ENCODE results near the gene C22orf23.
"Not testable (repeated sequence)": the region's sequence is repeated elsewhere in the genome, so short reads cannot be mapped to it uniquely, and the experiment has no call there.

The C22orf23 gene

GRCh38 chr22:37982151-37982785 lies 28.9 kb upstream of the C22orf23 start:
- DNase-seq (ENCODE audit: low spot score) = no peak

- no peak for DNase-seq (ENCODE audit: low spot score)
Measured at GRCh38 chr22:37981282-37982011, 28.0 kb upstream of the C22orf23 start.

DNA sequence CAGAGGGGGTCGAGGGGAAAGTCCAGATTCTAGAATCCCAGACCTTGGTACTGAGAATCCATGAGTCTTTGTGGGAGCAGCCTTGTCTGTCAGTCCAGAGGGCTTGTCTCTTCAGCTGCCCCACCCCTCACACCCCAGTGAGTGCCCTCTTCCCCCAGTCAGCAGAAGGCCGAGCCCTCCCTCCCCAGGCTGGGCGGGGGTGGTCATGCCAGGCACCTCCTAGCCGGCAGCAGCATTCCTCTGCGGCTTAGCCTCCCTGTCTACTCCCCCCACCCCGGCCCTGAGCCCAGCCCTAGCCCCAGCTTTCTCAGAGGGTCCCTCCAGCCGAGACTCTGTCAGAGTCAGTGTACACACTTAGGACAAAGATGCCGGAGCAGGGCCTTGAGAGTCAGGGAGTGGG lies 26.4 kb upstream of the C22orf23 start:
- no peak for DNase-seq (ENCODE audit: low spot score)

- DNase-seq (ENCODE audit: low spot score) = no peak
Measured at GRCh38 chr22:37976547-37976946, 23.1 kb upstream of the C22orf23 start.

- DNase-seq (ENCODE audit: low spot score) = not testable (repeated sequence)
Measured at GRCh38 chr22:37976022-37976421, 22.6 kb upstream of the C22orf23 start.

DNA sequence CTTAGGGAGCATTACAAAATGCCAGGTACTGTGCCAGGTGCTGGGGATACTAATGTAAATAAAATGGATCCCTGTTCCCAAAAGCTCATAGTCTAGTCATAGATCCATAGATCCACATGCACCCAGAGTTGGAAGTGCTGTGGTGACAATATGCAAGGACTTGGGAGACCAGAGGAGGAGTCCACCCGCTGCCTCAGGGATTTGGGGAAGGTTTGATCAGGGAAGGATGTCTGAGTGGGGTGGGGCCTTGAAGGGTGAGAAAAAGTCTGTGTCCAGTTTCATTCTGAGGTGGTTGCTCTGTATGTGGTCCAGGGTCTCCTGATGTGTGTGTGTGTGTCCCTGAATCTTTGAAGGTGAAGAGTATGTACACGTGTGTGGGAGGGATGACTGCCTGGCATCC lies 21.8 kb upstream of the C22orf23 start:
- no peak for DNase-seq (ENCODE audit: low spot score)

GRCh38 chr22:37973271-37974170 lies 20.1 kb upstream of the C22orf23 start:
- no peak for DNase-seq (ENCODE audit: low spot score)

GRCh38 chr22:37972527-37972926 lies 19.1 kb upstream of the C22orf23 start:
- no peak for DNase-seq (ENCODE audit: low spot score)

DNA sequence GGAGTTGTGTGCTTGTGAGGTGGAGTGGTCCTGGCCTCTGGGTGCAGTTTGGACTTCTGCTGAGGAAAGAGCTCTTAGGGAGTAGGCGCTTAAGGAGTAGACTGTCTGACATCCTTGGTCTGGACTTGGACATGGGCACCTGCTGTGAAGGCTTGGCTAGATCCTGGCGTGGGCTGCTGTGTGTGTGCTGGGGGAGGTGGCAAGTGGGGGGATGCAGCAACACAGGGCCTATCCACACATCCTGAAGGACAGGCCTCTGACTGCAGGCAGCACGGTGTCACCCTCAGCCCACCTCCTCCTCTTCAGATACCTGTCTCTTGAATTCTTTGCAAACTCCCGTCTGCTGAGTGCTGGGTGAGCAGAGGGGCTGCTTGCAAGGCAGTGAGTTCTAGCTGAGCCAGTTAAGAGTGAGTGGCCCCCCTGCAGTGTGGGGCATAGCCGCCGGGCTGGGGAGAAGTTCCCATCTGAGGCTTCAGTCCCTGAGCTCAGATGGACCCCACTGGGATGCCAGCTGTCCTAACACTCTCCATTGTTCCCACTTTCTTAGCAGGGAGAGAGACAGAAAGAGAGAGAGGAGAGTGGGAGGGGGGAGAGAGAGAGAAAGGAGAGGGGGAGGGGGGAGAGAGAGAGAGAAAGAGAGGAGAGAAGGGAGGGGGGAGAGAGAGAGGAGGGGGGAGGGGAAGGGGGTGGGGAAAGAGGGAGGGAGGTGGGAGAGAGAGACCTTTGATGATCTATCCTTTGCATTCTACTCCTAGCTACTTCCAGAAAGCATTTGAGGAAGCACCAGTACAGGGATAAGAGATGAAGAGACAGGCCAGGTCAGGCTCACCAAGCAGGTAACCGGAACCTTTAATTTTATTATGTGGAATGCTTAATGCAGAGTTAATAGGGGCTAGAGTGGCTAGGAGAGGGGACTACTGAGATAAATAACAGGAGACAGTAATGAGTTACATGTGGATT lies 18.4 kb upstream of the C22orf23 start:
- DNase-seq (ENCODE audit: low spot score) = no peak

- DNase-seq (ENCODE audit: low spot score) = no peak
Measured at GRCh38 chr22:37970864-37971263, 17.5 kb upstream of the C22orf23 start.

DNA sequence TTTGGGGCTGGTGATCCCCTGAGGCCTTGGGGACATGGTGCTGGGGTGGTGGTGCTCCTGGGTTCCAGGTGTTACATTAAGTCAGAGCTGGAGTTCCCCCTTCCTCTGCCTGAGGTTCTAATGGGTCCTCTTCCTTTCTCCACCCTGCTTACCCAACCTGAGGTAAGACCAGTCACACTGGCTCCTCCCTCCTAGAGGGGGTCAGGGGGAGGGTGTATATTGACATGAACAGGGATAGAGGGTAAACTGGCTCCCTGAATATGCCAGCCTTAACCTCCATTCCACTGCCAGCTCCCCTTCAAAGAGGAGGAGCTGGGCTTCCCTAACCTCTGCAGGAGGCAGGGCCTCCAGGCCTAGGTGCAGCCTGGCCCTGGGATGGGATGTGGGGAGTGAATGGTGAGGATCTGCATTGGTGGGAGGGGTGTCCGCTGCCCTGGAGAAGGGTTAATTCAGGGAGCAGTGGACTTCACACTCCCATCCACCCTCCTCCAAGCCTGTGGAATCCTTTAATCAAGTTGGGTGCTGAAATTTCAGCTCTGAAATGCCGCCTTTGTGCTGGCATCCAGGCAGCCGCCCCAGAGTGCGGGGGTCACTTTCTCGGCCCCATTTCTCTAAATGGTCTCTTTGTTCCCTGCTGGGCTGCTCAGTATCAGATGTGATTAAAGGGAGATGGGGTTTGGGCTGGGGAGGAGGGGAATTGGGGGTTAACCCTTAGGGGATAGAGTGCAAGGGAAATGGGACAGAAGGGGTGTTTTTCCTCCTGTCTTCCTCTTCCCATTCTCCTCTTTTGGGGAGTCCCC lies 15.3 kb upstream of the C22orf23 start:
- no peak for DNase-seq (ENCODE audit: low spot score)

DNA sequence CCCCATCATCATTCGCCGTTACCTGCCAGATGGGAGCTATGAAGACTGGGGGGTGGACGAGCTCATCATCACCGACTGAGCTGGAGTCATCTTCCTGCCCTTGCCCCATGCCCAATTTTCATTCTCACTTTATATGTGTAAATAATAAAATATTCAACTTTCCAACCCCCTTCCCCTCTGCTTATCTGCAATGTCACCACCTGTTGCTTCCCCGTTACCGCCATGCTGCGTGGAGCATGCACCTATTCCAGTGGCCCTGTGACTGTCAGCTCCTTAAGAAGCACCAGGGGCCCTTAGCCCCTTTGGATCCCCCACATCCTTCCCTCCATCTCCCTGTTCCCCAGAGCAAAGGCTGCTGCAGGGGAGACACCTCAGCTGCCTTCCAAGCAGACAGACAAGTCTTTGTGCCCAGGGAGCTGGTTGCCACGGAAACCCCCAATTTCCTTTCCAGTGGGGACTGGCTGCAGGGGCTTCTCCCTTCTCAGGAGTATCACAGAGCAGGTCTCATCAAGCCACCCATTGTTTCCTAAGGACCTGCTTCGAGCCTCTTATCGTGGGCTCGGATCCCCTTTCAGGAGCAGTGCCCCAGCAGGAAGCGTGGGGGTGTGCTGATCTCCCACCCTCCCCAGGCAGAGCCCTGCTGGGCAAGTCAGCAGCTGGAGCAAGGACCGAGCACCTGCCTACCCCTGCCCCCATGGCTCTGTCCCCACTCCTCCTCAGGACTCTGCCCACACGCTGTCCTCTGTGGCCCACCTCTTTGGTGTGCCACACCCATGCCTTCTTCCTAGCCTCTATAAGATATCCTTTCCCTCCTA lies 14.4 kb upstream of the C22orf23 start:
- no peak for DNase-seq (ENCODE audit: low spot score)

GRCh38 chr22:37967147-37967546 lies 13.7 kb upstream of the C22orf23 start:
- DNase-seq (ENCODE audit: low spot score) = no peak

DNA sequence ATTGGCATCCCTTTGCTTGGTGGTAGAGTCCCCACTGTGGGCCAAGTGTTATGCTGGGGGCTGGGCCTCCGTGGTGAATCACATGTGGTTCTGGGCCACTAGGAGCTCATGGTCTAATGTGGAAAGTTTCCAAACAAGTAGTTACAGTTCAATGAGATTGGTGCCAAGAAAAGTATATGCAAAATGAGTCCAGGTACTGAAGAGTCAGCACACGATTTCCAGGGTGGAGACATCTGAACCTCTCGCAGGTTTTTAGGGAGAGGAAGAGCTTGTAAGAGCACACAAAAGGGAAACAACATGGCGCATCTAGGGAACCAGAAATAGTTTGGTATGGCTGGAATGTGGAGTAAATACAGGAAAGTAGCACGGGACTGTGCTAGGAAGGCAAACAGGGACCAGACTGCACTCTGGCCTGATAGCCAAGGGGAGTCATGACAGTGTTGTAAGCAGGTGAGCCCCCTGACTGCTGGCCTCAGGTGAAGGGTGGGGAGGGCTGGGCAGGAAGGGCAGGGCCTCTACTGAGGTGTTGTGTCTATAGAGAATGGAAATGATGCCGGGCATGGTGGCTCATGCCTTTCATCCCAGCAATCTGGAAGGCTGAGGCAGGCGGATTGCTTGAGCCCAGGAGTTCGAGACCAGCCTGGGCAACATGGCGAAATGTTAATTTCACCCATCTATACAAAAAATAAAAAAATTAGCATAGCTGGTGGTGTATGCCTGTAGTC lies 12.7 kb upstream of the C22orf23 start:
- no peak for DNase-seq (ENCODE audit: low spot score)

GRCh38 chr22:37961062-37961461 lies 7.7 kb upstream of the C22orf23 start:
- no peak for DNase-seq (ENCODE audit: low spot score)

GRCh38 chr22:37959231-37959825 lies 5.9 kb upstream of the C22orf23 start:
- no peak for DNase-seq (ENCODE audit: low spot score)

DNA sequence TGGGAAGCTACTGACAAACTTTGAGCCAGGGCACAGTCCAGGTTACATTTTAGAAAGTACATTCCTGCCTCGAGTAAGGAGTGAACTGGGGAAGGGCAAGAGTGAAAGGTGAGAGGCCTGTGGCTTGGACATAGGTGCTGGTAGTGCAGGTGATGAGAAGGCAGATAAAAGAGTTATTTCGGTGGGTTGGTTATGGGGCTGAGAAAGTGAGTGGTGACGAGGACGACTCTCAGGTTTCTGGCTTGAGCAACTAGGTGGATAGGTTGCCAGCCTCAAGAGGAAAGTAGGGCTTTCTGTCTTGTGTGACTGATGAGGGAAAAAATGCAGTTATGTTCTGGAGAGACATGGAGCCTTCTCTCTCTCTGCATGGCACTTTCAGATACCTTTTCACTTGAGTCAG lies 3.8 kb upstream of the C22orf23 start:
- DNase-seq (ENCODE audit: low spot score) = no peak

DNA sequence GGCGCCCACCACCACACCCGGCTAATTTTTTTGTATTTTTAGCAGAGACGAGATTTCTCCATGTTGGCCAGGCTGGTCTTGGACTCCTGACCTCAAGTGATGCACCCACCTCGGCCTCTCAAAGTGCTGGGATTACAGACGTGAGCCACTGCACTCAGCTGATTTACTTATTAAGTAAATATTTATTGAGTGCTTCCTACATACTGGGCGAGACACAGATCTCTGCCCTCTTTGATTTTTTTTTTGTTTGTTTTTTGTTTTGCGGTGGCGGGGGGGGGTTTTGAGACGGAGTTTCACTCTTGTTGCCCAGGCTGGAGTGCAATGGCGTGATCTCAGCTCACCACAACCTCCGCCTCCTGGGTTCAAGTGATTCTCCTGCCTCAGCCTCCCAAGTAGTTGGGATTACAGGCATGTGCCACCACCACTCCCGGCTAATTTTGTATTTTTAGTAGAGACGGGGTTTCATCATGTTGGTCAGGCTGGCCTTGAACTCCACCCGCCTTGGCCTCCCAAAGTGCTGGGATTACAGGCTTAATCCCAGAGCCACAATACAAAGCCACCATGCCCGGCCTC lies 2.5 kb upstream of the C22orf23 start:
- not testable (repeated sequence) for DNase-seq (ENCODE audit: low spot score)
